ENCODE results near the gene RFTN1. TPM values are rescaled to one million over a fixed set of nuclear protein-coding genes. Genes with fewer than 3 reads are reported as not detected.

The RFTN1 gene
- total RNA-seq, 1 donor: 73.0 TPM

DNA sequence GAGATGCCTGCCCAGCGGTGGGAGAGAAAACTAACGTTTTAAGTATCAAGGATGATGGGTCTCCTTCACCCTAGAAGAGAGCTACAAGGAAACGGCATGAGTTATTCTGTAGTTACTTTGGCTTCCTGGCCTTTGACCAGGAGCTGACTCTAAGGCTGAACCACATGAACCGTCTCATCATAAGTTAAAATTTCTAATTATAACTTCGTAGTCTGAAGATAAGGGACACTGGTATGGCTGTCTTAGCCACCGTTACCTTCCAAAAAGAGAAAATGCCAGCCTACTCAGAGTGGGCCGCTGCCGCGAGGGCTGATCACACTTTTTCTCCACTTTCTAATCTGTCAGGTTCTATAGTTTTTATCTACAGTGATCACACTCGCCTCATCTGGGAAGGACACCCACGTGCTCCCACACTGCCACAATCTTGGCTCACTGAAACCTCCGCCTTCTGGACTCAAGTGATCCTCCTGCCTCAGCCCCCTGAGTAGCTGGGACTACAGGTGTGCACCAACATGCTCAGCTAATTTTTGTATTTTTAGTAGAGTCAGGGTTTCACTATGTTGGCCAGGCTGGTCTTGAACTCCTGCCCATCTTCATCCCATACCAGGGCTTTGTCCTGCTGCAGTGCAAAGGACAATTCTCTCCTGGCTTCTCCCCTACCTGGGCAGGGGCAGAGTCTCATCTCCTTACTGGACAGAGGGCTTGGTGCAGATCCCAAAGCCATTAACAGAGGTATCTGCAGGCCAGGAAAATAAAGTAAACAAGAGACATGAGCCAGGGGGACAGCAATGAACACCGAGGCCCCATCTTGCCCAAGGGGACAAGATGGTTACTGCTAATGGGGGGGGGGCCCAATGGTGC is 73.4 kb downstream of the RFTN1 start:
- TF ChIP-seq, protein P1, sequence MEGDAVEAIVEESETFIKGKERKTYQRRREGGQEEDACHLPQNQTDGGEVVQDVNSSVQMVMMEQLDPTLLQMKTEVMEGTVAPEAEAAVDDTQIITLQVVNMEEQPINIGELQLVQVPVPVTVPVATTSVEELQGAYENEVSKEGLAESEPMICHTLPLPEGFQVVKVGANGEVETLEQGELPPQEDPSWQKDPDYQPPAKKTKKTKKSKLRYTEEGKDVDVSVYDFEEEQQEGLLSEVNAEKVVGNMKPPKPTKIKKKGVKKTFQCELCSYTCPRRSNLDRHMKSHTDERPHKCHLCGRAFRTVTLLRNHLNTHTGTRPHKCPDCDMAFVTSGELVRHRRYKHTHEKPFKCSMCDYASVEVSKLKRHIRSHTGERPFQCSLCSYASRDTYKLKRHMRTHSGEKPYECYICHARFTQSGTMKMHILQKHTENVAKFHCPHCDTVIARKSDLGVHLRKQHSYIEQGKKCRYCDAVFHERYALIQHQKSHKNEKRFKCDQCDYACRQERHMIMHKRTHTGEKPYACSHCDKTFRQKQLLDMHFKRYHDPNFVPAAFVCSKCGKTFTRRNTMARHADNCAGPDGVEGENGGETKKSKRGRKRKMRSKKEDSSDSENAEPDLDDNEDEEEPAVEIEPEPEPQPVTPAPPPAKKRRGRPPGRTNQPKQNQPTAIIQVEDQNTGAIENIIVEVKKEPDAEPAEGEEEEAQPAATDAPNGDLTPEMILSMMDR (IDR thresholded peaks at IDR 0.05; ENCODE audit: insufficient read depth, low read depth, low read length): no peak
- DNase-seq (ENCODE audit: low read depth): no peak
- H3K4me3 ChIP-seq (ENCODE audit: low read depth, low read length): no peak overlapping the region

DNA sequence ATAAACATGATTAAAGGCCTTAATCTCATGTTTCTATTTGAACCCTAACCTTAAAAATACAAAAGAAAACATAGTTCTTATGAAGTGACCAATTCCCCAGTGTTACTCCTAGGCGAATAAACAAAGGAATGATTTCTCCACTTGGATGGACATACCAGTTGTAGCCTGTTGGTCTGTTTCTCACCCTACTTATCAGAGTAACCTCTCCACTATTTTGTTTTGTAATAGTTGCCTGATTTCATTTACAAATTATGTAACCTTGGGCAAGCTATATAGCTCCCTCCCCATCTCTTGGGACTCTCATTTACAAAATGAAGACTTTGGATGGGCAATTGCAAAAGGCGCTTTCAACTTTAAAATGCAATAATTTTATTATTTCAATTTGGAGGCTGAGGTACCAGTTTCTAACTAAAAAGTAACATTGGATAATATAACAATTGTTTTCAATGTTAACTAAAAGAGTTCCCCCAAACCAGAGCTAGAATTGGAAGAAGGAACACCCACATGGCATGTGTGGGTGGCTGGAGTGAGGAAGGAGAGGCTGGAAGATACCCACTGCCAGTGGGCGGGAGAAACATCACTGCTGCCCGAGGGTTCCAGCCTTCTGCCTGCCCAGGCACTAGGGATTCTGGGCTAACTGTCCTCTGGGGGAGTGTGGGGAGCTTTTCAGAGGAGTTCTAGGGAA is 74.2 kb downstream of the RFTN1 start:
- no peak overlapping the region for H3K4me3 ChIP-seq (ENCODE audit: low read depth, low read length)
- DNase-seq (ENCODE audit: low read depth): peak; percentile 84

DNA sequence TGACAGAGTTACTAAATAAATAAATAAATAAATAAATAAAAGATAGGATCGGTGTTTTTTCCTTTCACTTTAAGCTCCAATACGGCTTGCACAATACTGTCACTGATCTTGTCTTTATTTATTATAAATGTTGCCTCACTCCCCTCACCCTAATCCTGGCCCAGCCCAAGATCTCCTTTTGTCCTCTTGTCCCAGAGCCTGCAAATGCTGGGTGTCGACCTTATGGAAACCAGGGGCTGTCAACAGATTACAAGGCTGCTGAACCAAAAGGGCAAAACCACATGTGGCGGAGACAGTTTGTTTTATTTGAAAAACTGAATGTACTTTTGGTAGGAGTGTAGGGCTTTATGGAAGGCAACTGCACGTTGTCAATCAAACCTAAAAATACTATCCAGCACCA is 75.9 kb downstream of the RFTN1 start:
- H3K4me3 ChIP-seq (ENCODE audit: low read depth, low read length): no peak overlapping the region
- peak; percentile 93 for DNase-seq (ENCODE audit: low read depth)
- TF ChIP-seq, protein P1 (IDR thresholded peaks at IDR 0.05; ENCODE audit: insufficient read depth, low read depth, low read length): no peak

More for the DNA sequence above, 74.2 kb downstream of the RFTN1 start:
- TF ChIP-seq, protein P1 (IDR thresholded peaks at IDR 0.05; ENCODE audit: insufficient read depth, low read depth, low read length): no peak

DNA sequence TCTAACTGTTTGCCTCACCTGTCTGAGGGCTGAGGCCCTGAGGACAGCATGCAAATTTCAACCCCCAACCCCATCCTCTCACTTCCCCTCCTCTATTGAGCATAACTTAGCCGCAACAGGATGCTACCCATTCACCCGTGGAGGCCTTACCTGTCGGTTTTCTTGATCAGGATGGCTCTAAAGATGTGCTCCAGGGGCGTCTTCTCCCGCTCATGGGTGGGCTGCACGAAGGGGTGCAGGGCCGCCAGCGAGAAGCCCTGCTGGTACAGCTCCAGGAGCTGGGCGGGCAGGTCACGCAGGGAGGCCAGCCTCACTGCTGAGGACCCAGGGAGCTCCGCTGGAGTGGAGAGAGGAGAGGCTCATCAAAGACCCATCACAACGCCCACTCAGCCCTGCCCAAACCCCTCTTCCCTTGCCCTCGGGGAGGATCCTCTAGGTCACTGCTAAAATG is 79.8 kb downstream of the RFTN1 start:
- TF ChIP-seq, protein P1 (IDR thresholded peaks at IDR 0.05; ENCODE audit: insufficient read depth, low read depth, low read length): no peak
- DNase-seq (ENCODE audit: low read depth): no peak
- no peak overlapping the region for H3K4me3 ChIP-seq (ENCODE audit: low read depth, low read length)

DNA sequence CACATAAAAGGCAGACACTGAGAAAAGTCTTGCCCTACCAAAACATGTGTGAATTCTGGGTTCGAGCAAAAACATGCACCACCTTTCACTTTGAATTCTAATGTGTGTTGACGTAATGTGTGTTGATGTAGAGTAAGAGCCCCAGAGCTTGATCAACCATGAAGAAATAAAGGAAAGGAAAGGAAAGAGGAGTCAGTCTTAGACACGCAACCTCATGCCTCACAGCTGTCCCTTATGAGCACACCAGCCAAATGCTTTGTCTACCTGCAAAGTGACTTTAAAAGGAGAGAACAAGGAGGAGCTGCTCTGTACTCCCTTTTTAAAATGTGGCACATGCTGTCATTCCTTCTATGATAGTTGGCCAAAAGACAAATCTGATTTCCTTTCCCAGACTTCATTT is 80.8 kb downstream of the RFTN1 start:
- no peak overlapping the region for H3K4me3 ChIP-seq (ENCODE audit: low read depth, low read length)
- TF ChIP-seq, protein P1 (IDR thresholded peaks at IDR 0.05; ENCODE audit: insufficient read depth, low read depth, low read length): no peak
- DNase-seq (ENCODE audit: low read depth): no peak

DNA sequence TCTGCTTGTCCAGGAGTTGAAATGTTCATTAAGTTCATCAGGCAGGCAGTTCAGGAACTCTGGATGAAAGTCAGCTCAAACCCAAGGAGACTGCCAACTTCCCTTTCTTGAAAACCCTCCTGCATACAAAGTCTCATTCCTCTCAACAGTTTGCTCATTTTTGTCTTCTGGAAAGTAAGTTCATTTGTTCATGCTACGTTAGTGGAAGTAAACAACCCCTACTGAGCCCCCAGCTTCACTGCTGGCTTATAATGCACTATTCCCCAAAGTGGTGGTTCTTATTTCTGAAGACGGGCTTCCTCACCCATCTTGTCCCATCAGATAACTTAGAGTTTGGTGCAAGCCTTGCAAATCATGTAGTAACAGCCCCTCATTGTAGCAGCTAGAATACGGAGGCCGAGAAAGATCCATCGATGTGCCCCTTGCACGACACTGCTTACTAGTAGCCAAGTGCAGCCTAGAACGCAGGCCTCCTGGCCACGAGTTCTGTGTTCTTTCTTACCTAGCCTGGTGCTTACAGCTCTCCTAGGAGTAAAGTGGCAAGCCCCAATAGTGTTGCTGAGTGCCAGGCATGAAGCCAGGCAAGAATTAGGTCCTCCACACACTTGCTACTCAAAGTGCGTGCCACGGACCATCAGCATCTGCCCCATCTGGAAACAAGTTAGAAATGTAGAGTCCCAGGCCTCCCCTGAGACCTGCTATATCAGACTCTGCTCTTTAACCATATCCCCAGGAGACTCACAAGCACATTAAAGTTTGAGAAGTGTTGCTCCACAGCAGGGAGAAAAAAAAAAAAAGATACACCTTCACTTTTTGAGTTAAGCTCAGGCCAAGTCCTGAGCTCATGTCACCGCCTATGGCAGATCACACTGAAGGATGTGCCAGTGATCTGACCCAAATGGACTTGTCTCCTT is 82.5 kb downstream of the RFTN1 start:
- DNase-seq (ENCODE audit: low read depth): no peak
- TF ChIP-seq, protein P1 (IDR thresholded peaks at IDR 0.05; ENCODE audit: insufficient read depth, low read depth, low read length): no peak
- H3K4me3 ChIP-seq (ENCODE audit: low read depth, low read length): no peak overlapping the region
